ENCODE measurements around the gene RLF. TPM values are rescaled to one million over a fixed set of nuclear protein-coding genes. Genes with fewer than 3 reads are reported as not detected.

RLF gene
- total and polyA plus RNA-seq, 10 of the 15 experiments (the other 5 are each of a cell fraction or from before 2014, with no cell fraction given), result 2.0 to 19.8 (median 8.7) TPM

GRCh38 chr1:40210511-40211204 is 49.5 kb downstream of the RLF start:
- RAD21 ChIA-PET (ENCODE audit: unreplicated experiment), result interaction anchor here (0.7 to 1.3 kb wide), 2 partner anchors 19 to 58 kb away, joined by 3 to 4 read pairs; no protein-coding TSS in a partner anchor
- peaks cover 0 to 56% of the 10 kb centered on the region in 2 experiments; a peak in 3 of 4 replicates for H3K36me3 ChIP-seq (ENCODE audit: control insufficient read depth in 2 of 2, insufficient read depth in 2 of 2, low read length in 1 of 2)
- in situ Hi-C loops (cut with MboI) (no loop called here), intact Hi-C loops (cut with micrococcal nuclease; ENCODE audit: unreplicated experiment) (no loop called here)
- H3K4me1 ChIP-seq (ENCODE audit: control insufficient read depth, insufficient read depth, low read length), result no peaks in the 10 kb centered on the region
- no peak for ATAC-seq
- no TSS peak for BruUV-seq (replicated peaks)
- H3K9ac ChIP-seq (ENCODE audit: control insufficient read depth, insufficient read depth, low read length), result no peak overlapping the region
- no peak overlapping the region for H3K4me2 ChIP-seq (ENCODE audit: control insufficient read depth, insufficient read depth)
- no peaks in the 10 kb centered on the region for H4K20me1 ChIP-seq (ENCODE audit: control insufficient read depth, insufficient read depth)
- H3K27me3 ChIP-seq (replicated peaks in 1 of 2; ENCODE audit: control insufficient read depth in 2 of 2, insufficient read depth in 2 of 2, low read length in 1 of 2), result no peaks in the 10 kb centered on the region
- no peak overlapping the region for H3K4me3 ChIP-seq
- H3K9me3 ChIP-seq (replicated peaks; ENCODE audit: control insufficient read depth, insufficient read depth, low read length), result no peaks in the 10 kb centered on the region
- H3K79me2 ChIP-seq (ENCODE audit: control insufficient read depth, insufficient read depth, low read length), result no peaks in the 10 kb centered on the region; the same call in 1 of the 2 replicates
- no peak overlapping the region for H3K27ac ChIP-seq (ENCODE audit: control insufficient read depth, insufficient read depth)
- DNase-seq (ENCODE audit: low read depth, low spot score), result no peak
- CTCF ChIA-PET, result interaction anchor here (0.6 to 1.4 kb wide), 6 partner anchors 10 to 194 kb away, joined by 3 to 5 read pairs (median 4); no protein-coding TSS in a partner anchor
- SMC1A ChIA-PET (ENCODE audit: uncharacterized antibody, unreplicated experiment), result interaction anchor here (0.8 to 1.5 kb wide), 5 partner anchors 14 to 59 kb away, joined by 3 to 5 read pairs (median 4); no protein-coding TSS in a partner anchor
- POLR2A ChIA-PET, result interaction anchor here (0.6 kb wide), 1 partner anchor 52 kb away, joined by 3 read pairs; no protein-coding TSS in a partner anchor
- WGBS (ENCODE audit: insufficient coverage, insufficient replicate concordance, low lambda C conversion rate, missing lambda C conversion rate), result 100% methylated on average over 3 of the region's 3 CpGs
- no peak for FAIRE-seq
- H2AFZ ChIP-seq (ENCODE audit: control insufficient read depth, low read depth, low read length), result no peak overlapping the region
- no peak for TF ChIP-seq BCLAF1 (IDR thresholded peaks at IDR 0.05)
- TF ChIP-seq CTCF (IDR thresholded peaks at IDR 0.05 in 2 of 3, conservative IDR thresholded peaks at IDR 0.05 in 1 of 3; ENCODE audit: control insufficient read depth in 2 of 3, extremely low read depth in 1 of 3, insufficient read depth in 1 of 3, low read depth in 3 of 3, low read length in 3 of 3), result no peak
- TF ChIP-seq RELA (IDR thresholded peaks at IDR 0.05; ENCODE audit: borderline replicate concordance, partially characterized antibody), result no peak
- TF ChIP-seq MXI1 (IDR thresholded peaks at IDR 0.05; ENCODE audit: low read depth, low read length), result no peak
- no peak for TF ChIP-seq RB1 (IDR thresholded peaks at IDR 0.05; ENCODE audit: borderline replicate concordance)
- no peak for TF ChIP-seq SP1 (IDR thresholded peaks at IDR 0.05; ENCODE audit: low read depth, low read length)
- TF ChIP-seq ZNF592 (IDR thresholded peaks at IDR 0.05), result no peak
- TF ChIP-seq NFYA (IDR thresholded peaks at IDR 0.05; ENCODE audit: borderline replicate concordance, low read depth, low read length), result no peak

Data from GM12878 (cell line).